NCI-H2196 (cell line): ENCODE results near the gene ATF7IP2.
"Not testable (repeated sequence)": the region's sequence is repeated elsewhere in the genome, so short reads cannot be mapped to it uniquely, and the experiment has no call there.

Source experiments
- DNase-seq: peaks from one replicate; lab custom pipeline; 2025; ENCODE audit not compliant: unreplicated experiment; lab: John Stamatoyannopoulos, UW

The ATF7IP2 gene

DNA sequence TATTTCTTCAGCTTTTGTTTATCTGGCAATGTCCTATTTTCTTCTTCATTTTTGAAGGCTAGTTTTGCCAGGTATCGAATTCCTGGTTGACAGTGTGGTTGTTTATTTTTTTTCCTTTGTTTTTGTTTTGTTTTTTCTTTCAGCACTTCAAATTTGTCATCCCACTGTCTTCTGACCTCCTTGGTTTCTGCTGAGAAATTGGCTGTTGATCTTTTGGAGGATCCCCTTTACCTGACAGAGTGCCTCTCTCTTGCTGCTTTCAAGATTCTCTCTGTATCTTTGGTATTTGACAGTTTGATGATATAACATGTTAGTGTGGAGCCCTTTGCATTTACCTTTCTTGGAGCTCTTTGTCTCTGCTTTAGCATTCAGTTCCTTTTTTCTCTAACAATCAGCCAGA lies 9.6 kb upstream of the ATF7IP2 start:
- no peak for DNase-seq

DNA sequence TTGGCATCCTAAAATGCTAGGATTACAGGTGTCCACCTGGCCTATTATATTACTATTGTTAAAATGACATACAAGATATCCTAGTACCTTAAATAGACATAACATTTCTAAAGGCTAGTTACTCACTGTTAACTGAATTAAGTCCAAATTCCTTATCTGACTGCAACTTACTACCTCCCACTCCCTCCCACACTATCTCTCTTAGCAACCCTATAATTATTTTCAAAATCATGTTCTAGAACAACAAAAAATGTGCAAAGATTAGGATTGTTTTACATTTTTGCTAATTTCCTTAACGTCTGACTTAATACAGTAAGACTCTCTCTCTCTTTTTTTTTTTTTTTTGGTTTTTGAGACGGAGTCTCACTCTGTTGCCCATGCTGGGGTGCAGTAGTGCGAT lies 2.2 kb upstream of the ATF7IP2 start:
- no peak for DNase-seq

DNA sequence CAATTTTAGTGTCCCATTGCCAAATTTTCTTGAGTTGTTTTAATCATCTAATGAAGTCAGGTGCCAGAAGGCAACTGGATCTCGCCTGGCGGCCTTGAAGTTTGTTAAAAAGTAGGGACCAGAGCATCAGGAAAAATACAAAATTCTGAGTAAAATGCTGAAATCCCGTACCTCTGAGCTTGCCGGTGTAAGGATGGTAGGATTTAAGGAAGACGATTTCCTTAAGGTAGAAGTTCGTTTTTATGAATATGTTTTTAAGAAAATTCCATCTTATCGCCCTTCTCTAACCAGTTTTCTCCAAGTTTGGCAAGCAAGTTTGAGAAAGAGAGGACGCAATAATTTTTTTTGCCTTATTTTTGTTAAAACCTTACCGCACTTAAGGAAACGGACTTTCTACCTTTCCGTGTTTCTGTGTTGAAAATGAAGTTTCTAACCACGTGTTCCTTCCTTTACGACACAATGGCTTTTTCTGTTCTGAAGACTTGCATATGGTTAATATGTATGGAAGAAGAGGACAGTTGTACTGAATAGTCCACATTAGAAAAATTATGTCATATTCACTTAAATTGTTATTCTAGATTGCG lies 748 bp downstream of the ATF7IP2 start:
- no peak for DNase-seq

DNA sequence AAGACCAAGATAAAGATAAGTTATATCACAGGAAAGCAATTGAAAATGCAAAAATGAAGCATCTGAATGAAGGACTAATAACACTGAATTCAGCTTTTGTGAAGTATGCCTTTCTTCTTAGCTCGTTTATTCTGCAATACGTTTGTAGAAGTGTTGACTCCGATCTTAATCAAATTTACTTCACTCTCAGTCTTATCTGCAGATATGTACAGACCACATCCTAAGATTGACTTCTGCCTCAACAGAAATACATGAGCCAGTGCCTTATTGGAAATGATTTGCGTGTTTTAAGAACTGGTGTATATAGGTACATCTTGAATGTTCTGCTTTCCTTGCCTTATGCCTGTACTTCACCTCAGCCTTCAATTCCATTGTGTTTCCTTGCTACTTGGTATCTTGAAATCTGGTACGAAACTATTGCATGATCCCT lies 1.3 kb downstream of the ATF7IP2 start:
- DNase-seq = no peak

DNA sequence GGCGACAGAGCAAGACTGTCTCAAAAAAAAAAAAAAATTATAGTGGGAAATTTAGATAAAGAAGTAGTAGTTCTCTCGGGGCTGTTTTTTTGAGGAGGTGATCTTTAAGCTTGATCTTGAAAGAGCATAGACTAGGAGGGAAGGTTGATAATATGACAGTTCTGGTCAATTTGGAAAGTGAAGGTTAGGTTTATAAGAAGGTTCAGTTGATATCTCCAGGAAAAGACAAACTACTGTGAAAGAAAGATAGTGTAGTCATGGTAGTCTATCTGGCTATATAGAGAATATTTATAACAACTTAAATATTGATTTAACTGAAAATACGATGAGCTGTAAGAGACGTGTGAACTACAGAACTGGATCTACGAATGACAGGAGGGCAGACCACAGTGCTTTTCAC lies 3.1 kb downstream of the ATF7IP2 start:
- no peak for DNase-seq

DNA sequence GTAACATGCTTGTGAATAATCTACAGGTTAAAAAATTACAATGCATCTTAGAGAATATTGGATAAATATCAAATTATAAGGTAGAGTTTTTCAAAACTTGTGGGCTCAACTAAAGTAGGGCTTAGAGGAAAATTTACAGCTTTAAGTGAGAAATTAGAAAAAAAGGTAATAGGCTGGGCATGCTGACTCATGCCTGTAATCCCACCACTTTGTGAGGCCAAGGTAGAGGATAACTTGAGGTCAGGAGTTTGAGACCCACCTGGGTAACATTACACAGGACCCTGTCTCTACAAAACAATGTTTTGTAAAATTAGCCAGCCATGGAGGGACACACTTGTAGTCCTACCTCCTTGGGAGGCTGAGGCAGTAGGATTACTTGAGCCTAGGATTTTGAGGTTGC lies 4.5 kb downstream of the ATF7IP2 start:
- DNase-seq = no peak

DNA sequence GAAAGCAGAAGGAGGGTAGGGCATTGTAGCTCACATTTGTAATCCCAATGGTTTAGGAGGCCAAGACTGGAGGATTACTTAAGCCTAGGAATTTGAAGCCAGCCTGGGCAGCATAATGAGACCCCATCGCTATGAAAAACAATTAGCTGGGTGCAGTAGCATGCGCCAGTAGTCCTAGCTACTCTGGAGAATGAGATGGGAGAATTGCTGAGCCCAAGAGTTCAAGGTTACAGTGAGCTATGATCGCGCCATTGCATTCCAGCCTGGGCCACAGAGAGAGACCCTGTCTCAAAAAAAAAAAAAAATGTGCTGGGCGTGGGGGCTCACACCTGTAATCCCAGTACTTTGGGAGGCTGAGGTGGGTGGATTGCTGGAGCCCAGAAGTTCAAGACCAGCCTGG lies 5.0 kb downstream of the ATF7IP2 start:
- no peak for DNase-seq

DNA sequence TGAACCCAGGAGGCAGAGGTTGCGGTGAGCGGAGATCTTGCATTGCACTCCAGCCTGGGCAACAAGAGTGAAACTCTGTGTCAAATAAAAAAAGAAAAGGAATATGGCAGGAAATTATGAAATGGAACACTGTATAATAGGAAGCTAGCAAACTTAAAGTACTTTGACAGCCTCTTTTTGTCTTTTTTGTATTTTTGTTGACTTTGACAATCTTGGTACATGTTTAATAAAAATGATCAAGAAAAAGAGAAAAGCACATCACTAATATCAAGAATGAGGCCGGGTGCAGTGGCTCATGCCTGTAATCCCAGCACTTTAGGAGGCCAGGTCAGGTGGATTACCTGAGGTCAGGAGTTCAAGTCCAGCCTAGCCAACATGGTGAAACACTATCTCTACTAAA lies 5.5 kb downstream of the ATF7IP2 start:
- no peak for DNase-seq

DNA sequence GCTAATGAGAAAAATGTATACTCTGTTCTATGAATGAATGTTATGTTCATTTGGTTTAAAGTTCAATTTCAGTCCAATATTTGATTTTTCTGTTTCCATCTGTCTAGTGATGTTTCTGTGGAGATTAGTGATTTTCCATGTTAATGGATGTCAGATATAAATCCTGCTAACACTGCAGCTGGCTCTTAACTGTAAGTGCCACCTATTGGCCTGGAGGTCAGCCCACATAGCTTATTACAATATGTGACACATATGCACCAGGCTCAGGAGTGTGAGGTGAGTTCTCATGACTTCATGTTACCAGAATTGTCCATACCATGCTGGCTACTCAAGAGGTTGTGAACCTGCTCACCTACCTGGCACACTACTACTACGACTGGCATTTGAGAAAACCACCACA lies 17.1 kb downstream of the ATF7IP2 start:
- no peak for DNase-seq

DNA sequence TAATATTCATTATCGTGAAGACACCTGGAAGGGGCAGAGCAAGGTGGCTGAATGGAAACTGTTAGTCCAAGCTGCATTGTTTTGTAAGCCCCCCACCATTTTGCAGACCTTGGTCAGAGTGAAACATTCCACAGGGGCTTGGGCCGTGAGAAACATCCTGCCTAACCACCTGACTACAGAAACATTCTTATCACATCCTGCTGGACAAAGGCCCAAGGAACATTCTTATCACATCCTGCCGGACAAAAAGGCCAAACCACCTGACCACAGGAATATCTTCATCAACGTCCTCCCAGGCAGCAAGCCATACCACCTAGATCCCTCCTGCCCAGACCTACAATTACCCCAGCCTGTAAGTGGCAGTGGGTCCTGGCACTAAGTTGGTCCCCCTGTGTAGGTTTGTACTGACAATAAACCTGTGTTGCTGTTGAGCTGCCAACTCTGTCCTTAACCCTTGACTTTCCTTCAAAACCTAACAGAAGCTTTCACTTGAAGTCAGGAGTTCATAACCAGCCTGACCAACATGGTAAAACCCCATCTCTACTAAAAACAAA lies 19.6 kb downstream of the ATF7IP2 start:
- DNase-seq = no peak

DNA sequence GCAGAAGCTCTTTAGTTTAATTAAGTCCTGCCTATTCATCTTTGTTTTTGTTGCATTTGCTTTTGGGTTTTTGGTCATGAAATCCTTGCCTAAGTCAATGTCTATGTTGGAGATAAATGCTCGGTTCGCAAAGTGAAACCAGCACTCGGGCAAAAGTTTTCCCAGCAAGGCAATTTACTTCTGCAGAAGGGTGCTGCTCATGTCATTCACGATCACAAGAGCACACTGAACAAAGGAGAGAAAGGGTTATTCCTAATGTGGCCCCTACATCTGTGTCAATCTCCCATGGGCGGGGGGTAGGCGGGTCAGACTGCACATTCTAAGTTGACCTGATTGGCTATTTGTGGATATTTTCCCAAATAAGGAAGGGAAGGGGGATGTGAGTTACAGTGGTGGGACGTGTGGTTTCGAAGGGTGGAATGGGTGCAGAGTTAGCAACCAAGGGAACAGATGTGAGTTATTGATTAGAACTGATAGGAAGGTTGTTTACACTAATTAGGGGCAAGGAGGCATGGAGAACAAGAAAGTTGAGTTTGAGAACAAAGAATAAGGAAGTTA lies 23.0 kb downstream of the ATF7IP2 start:
- DNase-seq = no peak

DNA sequence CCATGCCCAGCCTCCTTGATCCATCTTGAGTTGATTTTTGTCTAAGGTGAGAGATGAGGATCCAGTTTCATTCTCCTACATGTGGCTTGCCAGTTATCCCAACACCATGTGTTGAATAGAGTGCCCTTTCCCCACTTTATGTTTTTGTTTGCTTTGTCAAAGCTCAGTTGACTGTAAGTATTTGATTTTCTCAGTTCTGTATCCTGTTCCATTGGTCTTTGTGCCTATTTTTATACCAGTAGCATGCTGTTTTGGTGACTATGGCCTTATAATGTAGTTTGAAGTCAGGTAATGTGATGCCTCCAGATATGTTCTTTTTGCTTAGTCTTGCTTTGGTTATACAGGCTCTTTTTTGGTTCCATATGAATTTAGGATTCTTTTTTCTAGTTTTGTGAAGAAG lies 23.9 kb downstream of the ATF7IP2 start:
- DNase-seq = not testable (repeated sequence)

DNA sequence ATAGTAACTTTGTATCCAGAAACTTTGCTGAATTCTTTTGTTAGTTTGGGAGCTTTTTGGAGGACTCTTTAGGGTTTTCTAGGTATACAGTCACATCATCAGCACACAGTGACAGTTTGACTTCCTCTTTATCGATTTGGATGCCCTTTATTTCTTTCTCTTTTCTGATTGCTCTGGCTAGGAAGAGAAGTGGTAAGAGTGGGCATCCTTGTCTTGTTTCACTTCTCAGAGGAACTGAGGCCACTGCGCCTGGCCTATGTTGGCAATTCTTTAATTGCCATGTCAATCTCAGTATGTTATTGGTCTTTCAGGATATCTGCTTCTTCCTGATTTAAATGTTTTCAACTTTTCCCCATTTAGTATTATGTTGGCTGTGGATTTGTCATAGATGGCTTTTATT lies 24.6 kb downstream of the ATF7IP2 start:
- DNase-seq = no peak

DNA sequence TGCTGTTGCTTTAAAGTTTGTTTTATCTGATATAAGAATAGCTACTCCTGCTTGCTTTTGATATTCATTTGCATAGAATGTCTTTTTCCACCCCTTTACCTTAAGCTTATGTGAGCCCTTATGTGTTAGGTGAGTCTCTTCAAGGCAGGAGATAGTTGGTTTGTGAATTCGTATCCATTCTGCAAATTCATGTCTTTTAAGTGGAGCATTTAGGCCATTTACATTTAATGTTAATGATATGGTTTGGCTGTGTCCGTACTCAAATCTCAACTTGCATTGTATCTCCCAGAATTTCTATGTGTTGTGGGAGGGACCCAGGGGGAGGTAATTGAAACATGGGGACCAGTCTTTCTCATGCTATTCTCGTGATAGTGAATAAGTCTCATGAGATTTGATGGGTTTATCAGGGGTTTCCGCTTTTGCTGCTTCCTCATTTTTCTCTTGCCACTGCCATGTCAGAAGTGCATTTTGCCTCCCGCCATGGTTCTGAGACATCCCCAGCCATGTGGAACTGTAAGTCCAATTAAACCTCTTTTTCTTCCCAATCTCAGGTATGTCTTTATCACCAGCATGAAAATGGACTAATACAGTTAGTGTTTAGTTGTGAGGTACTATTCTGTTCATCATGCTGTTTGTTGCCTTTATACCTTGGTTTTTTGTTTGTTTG lies 27.2 kb downstream of the ATF7IP2 start:
- DNase-seq = no peak

DNA sequence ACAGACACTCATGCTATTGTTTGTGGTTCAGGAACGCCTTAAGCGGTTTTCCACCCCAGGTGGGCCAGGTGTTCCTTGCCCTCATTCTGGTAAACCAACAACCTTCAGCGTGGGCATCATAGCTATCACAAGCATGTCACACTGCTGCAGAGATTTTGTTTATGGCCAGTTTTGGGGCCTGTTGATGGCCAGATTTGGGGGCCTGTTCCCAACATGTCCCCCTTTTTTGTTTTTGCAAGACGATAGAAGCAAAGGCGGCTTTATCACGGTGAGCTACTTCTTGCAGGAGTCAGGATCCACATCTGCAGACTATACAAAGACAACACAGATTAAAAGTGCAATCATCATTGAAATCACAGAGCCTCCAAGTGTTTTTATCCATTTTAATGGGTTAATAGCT lies 32.3 kb downstream of the ATF7IP2 start:
- DNase-seq = not testable (repeated sequence)

DNA sequence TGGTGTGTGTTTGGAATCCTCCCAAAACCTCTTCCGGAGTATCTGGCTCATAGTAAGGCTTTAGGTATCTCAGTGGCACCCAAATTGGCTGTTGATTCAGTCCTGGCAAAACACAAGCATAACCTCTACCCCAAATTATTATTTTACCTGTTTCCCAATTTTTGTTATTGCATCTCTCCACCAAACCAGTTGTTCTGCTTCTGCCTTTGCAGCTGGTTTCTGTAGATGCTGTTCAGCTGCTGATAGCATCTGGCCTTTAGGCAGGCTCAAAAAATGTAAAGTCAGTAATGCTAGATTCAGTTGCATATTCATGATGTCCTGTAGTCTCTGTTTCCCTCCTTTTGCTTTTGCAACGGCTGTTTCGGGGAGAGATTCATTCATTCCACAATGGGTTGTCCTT lies 33.8 kb downstream of the ATF7IP2 start:
- DNase-seq = no peak

DNA sequence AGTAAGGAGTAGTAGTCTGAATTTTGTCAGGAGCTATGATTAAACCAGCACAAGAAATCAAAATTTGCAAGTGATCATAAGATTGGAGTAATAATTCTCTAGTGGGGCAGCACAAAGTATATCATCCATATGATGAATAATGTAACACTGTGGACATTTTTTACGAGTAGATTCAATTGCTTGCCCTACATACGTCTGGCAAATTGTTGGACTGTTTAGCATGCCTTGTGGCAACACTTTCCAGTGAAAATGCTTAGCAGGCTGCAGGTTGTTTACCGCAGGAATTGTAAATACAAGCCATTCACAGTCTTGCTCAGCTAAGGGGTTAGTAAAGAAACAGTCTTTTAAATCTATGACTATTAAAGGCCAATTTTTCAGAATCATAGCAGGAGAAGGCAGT lies 35.7 kb downstream of the ATF7IP2 start:
- no peak for DNase-seq

DNA sequence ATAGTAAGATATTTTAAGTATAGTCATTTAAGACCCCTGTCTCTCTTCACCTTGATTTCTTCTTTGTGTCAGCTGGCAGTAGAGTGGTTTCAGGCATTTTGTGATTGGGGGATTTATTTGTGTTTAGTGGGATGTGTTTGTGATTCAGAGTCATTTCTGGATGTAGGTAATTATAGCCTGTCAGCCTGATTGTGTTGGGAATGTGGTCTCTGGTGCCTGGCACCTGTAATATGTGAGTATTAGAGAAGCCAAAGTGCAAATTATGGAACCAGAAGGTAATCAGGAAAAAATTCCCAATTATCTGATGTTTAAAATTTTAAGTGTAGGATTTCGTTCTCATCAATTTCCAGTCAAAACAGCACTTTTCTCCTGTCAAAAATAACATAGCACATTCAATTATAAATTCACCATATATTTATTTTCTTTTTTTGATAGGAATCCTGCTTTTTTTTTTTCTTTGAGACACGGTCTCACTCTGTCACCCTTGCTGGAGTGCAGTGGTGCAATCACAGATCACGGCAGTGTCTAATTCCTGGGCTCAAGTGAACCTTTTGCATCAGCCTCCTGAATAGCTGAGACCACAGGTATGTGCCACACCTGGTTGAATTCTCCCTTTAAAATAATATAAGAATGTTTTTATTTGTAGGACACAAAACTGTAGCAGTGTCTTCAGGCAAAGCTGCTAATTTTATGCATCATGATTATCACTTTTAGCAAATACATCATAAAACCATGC lies 42.7 kb downstream of the ATF7IP2 start:
- no peak for DNase-seq

DNA sequence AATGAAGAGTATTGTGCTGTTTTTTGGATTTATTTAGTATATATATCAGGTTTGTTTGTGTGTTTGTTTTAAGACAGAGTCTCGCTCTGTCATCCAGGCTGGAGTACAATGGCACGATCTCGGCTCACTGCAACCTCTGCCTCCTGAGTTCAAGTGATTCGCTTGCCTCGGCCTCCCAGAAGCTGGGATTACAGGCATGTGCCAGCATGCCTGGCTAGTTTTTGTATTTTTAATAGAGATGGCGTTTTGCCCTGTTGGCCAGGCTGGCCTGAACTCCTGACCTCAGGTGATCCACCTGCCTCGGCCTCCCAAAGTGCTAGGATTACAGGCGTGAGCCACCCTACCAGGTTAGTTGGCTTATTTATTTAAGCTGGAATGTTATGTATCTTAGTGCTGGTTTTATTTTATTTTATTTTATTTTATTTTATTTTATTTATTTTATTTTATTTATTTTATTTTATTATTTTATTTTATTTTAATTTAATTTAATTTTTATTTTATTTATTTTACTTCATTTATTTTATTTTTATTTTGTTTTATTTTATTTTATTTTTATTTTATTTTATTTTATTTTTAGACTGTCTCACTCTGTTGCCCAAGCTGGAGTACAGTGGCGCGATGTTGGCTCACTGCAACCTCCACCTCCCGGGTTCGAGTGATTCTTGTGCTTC lies 43.6 kb downstream of the ATF7IP2 start:
- peak; percentile 1 for DNase-seq

DNA sequence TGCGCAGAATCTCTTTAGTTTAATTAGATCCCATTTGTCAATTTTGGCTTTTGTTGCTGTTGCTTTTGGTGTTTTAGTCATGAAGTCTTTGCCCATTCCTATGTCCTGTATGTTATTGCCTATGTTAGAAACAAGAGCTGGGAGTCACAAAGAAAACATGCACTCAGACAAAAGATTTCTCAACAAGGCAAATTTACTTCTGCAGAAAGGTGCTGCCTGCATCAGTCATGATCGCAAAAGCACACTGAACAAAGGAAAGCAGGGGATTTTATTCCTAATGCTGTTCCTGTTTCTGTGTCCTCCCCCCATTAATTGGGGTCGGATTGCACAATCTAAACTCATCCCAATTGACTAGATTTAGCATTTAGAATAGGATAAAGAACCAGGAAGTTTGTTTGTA lies 55.9 kb downstream of the ATF7IP2 start:
- DNase-seq = no peak

DNA sequence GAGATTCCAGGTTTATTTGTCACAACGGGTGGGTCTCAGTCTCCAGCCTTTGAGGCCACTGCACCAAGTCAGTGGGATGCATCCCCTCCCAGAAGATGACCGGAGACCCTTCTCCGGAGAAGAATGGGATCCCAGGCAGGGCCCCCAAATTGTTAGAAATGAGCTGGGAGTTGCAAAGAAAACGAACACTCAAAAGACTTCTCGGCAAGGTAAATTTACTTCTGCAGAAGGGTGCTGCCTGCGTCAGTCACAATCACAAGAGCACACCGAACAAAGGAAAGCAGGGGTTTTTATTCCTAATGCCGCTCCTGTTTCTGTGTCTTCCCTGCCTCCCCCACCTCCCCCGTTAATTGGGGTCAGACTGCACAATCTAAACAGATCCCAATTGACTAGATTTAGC lies 61.4 kb downstream of the ATF7IP2 start:
- no peak for DNase-seq
